ENCODE data around the gene MRPL58.
"Not testable (repeated sequence)": the region's sequence is repeated elsewhere in the genome, so short reads cannot be mapped to it uniquely, and the experiment has no call there.

The MRPL58 gene

DNA sequence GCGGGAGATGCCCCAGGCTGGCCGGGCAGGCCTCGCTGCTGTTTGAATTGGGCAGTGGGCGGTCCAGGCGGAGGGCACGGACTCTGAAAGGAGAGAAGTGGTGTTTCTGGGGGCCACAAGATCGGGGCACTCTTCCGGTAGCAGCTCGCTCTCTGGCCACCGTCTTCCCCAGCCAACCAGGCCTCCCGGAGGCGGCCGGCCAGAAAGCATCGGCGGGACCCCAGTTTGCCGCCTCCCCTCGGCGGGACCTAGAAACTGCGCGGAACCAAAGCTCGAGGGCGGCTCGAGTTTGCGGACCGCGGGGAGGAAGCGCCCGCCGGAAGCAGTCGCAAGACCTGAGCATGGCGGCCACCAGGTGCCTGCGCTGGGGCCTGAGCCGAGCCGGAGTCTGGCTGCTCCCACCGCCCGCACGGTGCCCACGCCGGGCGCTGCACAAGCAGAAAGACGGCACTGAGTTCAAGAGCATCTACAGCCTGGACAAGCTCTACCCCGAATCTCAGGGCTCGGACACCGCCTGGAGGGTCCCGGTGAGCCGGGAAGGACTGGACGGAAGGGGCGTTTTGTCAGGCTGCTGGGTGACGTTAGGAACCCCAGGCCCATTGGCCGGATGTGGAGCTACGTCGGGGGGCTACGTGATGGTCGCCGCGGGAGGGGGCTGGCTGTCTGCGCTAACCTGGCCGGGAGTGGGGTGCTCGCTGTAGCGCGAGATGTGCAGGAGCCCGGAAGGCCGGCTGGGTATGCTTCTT is at the start of gene MRPL58:
MRPL58 (plus strand) TSS at position 325 of the 746 bp plus-strand sequence; CDS start at position 342, 17 bp downstream.
- peak in 55 of 56 donors; percentile 42 to 90 (median 79) for DNase-seq

GRCh38 chr17:74963656-74964055 is 48.8 kb upstream of the MRPL58 start:
- peak in 3 of 56 donors; percentile 8 to 28 (median 26) for DNase-seq

- DNase-seq, result no peak
Measured at GRCh38 chr17:74964246-74964761, 48.2 kb upstream of the MRPL58 start.

DNA sequence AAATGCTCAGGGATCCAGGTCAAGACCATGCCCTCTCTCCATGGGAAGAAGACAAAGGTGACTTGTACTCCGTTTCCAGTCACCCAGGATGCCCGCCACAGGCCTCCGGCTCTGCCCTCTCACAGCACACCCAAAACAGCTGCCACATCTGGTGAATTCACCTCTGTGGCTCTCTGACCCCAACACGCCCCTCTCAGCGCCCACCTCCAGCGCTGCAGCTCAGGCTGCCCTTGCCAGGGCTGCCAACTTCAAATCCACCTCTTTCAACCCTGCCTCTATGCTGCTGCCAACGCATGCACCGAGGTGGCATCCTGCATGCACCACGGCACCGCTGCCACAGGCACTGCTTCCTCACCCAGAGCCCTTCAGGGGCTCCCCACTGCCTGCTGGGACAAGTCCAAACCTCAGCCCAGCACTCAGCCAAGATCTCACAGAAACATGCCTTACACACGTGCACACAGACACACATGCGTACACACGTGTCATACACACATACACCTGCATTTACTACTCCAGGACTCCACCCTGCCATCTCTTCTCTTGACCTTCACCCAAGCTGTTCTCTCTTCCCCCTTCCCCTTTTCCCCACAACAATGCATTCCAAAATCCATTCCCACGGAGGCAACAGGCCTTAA is 47.4 kb upstream of the MRPL58 start:
- no peak for DNase-seq

- DNase-seq, result no peak
Measured at GRCh38 chr17:74968361-74968780, 44.1 kb upstream of the MRPL58 start.

DNA sequence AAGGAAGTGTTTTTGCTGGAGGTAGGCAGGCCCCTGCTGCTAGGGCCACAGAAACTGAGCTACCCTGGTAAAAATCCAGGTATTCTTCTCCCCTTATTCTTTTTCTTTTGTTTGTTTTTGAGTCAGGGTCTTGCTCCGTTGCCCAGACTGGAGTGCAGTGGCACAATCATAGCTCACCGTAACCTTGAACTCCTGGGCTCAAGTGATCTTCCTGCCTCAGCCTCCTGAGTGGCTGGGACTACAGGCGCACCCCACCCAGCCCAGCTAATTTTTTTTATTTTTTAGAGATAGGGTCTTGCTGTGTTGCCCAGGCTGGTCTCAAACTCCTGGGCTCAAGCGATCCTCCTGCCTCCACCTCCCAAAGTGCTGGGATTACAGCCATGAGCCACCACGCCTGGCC is 43.0 kb upstream of the MRPL58 start:
- not testable (repeated sequence) for DNase-seq

GRCh38 chr17:74970395-74970794 is 42.1 kb upstream of the MRPL58 start:
- no peak for DNase-seq

GRCh38 chr17:74971069-74971841 is 41.2 kb upstream of the MRPL58 start:
- DNase-seq, result peak in 2 of 56 donors; percentile 4 to 8

DNA sequence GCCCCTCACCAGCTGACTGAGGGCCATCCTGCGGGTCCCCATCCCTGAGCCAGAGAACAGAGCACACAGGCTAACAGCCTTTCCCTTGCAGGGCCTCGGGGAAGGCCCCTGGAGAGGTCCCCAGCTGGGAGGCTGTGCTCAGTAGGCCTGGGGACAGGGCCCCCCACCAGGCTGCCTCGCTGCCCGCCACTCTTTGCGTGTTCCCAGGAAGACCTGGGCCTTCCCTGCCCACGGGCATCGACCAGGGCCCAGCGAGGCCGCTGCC is 40.7 kb upstream of the MRPL58 start:
- DNase-seq, result no peak

DNA sequence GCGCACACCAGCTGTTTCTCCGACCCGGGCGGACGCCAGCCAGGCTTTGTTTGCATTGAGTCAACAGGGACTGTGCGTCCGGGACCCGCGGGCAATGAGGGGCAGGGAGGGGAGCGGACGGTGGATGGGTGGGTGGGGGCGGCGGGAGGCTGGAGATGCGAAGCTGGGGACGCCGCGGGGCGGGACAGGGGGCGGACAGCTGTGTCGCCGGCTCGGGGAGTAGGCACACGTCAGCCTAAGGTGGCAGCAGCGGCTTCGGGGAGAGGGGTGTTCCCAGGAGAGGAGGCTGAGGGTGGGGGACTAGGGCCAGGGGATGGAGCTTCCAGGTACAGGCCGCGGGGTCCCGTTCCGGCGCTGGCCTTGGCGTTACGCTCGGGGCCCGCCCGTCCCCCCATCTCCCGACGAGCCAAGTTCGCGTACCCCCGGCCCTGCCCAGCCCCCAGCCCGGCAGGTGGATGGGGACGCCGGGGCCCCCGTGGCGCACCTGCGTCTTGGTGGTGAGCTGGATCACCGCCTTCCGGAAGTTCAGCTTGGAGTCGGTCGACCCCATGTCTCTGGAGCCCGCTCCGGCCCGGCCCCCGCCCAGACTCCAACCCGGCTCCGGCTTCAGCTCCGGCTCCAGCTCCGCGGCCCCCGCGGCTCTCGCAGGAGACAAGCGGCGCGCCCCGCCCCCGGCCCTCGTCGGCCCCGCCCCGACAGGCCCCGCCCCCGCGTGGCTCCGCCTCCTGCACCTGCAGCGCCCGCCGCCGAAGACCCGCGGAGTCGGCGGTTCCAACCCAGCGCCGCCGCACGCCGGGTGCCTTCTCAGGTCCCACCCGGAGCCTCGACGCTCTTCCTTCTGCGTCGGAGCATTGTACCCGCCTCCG is 40.1 kb upstream of the MRPL58 start, which contains the start of gene HID1:
HID1 (minus strand) TSS at position 653 of the 866 bp plus-strand sequence; CDS start at position 550, 103 bp downstream.
- peak in 53 of 56 donors; percentile 30 to 89 (median 76) for DNase-seq

- peak in 1 of 56 donors; percentile 36 for DNase-seq
Measured at GRCh38 chr17:74972973-74973328, 39.5 kb upstream of the MRPL58 start.

GRCh38 chr17:74975943-74976342 is 36.5 kb upstream of the MRPL58 start:
- DNase-seq, result no peak

DNA sequence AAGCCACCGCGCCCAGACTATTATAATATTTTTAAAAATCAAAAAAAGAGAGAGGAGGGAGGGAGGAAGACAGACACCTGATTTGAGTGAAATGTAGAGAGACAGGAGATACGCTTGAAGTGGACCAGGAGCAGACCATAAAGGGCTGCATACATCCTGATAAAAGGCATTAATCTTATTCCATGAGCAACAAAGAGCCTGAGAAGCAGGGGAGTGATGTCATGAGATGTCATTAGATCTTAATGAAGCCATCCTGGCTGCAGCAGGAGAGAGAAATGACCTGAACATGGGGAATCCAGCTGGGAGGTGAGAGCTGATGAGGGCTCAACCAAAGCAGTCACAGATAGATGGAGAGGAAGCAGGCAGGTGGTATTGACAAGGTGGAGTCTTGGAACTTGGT is 34.7 kb upstream of the MRPL58 start:
- no peak for DNase-seq

- no peak for DNase-seq
Measured at GRCh38 chr17:74978240-74978639, 34.2 kb upstream of the MRPL58 start.

DNA sequence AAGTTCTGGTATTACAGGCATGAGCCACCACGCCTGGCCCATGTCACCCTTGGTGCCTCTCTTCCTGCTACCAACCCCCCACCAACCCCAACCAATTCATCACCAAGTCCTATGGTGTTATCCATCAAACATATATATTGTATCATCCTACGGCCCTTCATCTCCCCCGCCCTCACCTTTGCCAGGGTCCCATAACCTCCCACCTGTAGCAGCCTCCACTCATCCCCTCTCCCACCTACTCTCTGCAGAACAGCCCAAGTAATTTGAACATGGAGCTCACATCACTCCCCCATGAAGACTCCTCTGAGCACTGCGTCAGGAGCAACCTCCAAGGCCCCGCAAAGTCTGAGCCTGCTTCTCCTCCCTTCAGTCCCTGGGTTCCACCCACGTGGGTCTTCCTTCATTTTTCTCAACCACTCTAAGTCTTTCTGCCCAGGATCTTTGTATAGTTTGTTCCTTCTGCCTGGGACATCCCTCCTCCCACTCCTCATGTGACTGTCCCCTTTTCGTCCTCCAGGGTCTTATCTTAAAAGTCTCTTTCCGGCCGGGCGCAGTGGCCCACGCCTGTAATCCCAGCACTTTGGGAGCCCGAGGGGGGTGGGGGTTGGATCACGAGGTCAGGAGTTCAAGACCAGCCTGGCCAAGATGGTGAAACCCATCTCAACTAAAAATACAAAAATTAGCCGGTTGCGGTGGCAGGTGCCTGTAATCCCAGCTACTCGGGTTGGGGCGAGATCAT is 32.9 kb upstream of the MRPL58 start:
- no peak for DNase-seq

DNA sequence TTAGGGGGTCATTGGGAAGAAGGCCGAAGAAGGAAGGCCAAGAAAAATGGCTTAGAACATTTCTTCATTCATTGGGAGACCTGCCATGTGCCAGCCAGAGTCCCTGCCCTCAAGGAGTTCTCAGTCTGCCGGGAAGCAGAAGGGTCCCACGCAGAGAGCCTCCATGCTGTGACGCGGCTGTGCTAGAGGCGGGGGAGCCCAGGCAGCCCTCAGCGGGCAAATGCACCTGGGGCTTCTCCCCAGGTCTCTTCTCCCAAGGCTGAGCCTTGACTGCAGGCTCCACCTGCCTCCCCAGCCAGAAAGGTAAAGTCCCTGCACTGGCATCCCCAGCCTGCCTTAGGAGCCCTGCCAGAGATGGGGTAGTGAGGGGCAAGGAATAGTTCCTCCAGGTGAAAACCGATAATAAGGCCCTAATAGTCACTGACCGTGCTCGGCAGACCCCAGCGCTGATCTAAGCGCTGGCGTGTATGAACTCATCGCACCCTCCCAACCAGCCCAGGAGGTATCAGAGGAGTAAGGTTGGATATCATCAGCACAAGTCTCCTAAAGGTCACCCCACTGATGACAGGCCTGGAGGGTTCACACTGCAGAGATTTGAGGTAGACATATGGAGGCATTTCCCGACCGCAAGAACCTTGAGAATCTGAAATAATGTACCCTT is 31.0 kb upstream of the MRPL58 start:
- DNase-seq, result peak in 2 of 56 donors; percentile 40 to 45

GRCh38 chr17:74981979-74982662 is 30.3 kb upstream of the MRPL58 start:
- peak in 55 of 56 donors; percentile 43 to 96 (median 85) for DNase-seq

GRCh38 chr17:74982663-74983313 is 29.7 kb upstream of the MRPL58 start:
- peak in 4 of 56 donors; percentile 48 to 73 (median 52) for DNase-seq

GRCh38 chr17:74986206-74986576 is 26.3 kb upstream of the MRPL58 start:
- DNase-seq, result no peak

Measured in nucleus accumbens (tissue), 56 donors.